Peyer's patch (tissue), 4 donors: ENCODE measurements around the gene MRPL33. TPM values are rescaled to one million over a fixed set of nuclear protein-coding genes. Genes with fewer than 3 reads are reported as not detected.

Experiments
- DNase-seq, 3 donors: peaks; one replicate each; pipeline ENCODE4 v3.0.0-alpha.2; 2017 to 2019
- H3K27ac ChIP-seq, 4 donors: fragments of 200-600 bp; sonication (generic); one replicate each; pipeline ENCODE4 v1.5.1; 2016 to 2019
- H3K27me3 ChIP-seq, 2 donors: fragments of 200-600 bp; sonication (generic); one replicate each; pipeline ENCODE4 v1.5.1; 2019
- H3K36me3 ChIP-seq, 3 donors: fragments of 200-600 bp; sonication (generic); one replicate each; pipeline ENCODE4 v1.5.1; 2016 to 2019
- H3K4me1 ChIP-seq, 4 donors: fragments of 200-600 bp; sonication (generic); one replicate each; pipeline ENCODE4 v1.5.1; 2016 to 2019
- H3K4me3 ChIP-seq, 4 donors: fragments of 200-600 bp; sonication (generic); 1 replicate in 3 of 4; 2 replicates in 1 of 4; pipeline ENCODE4 v1.5.1; 2016 to 2019; ENCODE audit warnings: mild to moderate bottlenecking in 1 of 4
- H3K9me3 ChIP-seq, 4 donors: fragments of 200-600 bp; sonication (generic); one replicate each; pipeline ENCODE4 v1.5.1; 2016 to 2019; ENCODE audit warnings: mild to moderate bottlenecking in 1 of 4
- CTCF ChIP-seq, 6 experiments: fragments of 450-650 bp in 4 of 6; fragments of 200-600 bp in 2 of 6; sonication (generic) in 1 of 6; IDR thresholded peaks; one replicate each; pipeline ENCODE4 v1.5.1; 2017 to 2019; ENCODE audit warnings: antibody characterized with exemption in 6 of 6, mild to moderate bottlenecking in 3 of 6, moderate library complexity in 1 of 6
- POLR2A ChIP-seq, 2 donors: fragments of 450-650 bp; IDR thresholded peaks; one replicate each; pipeline ENCODE4 v1.5.1; 2017; ENCODE audit warnings: antibody characterized with exemption in 2 of 2, mild to moderate bottlenecking in 2 of 2, moderate library complexity in 2 of 2
- total RNA-seq, 4 donors: library from RNA; depleted of rRNA; stranded (reverse); fragments of >200 nt; gene quantifications; one replicate each; pipeline ENCODE4 v1.1.0, GENCODE V29; 2016

Gene MRPL33
- total RNA-seq, 4 donors from 2014 or later, result 25.6 to 67.1 (median 37.8) TPM

- Histone ChIP-seq H3K27ac (peak overlapping the region in 2 of 4 donors; percentile 72), H3K36me3 (no peaks in the 10 kb centered on the region), H3K4me3 (no peak overlapping the region), H3K4me1 (peaks cover 3 to 17% (median 6%) of the 10 kb centered on the region in 4 donors), H3K27me3 (no peaks in the 10 kb centered on the region), H3K9me3 (no peaks in the 10 kb centered on the region)
- no peak for DNase-seq
- TF ChIP-seq POLR2A (IDR thresholded peaks at IDR 0.05) (no peak), CTCF (IDR thresholded peaks at IDR 0.05) (no peak)
Measured at GRCh38 chr2:27736890-27737204, 34.7 kb upstream of the MRPL33 start.

- Histone ChIP-seq H3K27ac (peak overlapping the region in 2 of 4 donors; percentile 38 to 72), H3K36me3 (no peaks in the 10 kb centered on the region), H3K9me3 (no peaks in the 10 kb centered on the region), H3K4me3 (no peak overlapping the region), H3K4me1 (peaks cover 3 to 17% (median 6%) of the 10 kb centered on the region in 4 donors), H3K27me3 (no peaks in the 10 kb centered on the region)
- peak in 2 of 3 donors; percentile 60 to 65 for DNase-seq
- TF ChIP-seq POLR2A (IDR thresholded peaks at IDR 0.05) (no peak), CTCF (IDR thresholded peaks at IDR 0.05) (peak in 3 of 6 experiments; percentile 6 to 35 (median 29))
Measured at GRCh38 chr2:27737676-27738348, 33.7 kb upstream of the MRPL33 start.

GRCh38 chr2:27738349-27739057 lies 33.0 kb upstream of the MRPL33 start:
- Histone ChIP-seq H3K36me3 (no peaks in the 10 kb centered on the region), H3K9me3 (no peaks in the 10 kb centered on the region), H3K27ac (peak overlapping the region in 2 of 4 donors; percentile 38 to 72), H3K4me3 (no peak overlapping the region), H3K4me1 (peaks cover 3 to 17% (median 6%) of the 10 kb centered on the region in 4 donors), H3K27me3 (no peaks in the 10 kb centered on the region)
- TF ChIP-seq POLR2A (IDR thresholded peaks at IDR 0.05) (no peak), CTCF (IDR thresholded peaks at IDR 0.05) (no peak)
- DNase-seq, result no peak

GRCh38 chr2:27739058-27739373 lies 32.5 kb upstream of the MRPL33 start:
- TF ChIP-seq CTCF (IDR thresholded peaks at IDR 0.05) (no peak), POLR2A (IDR thresholded peaks at IDR 0.05) (no peak)
- Histone ChIP-seq H3K27me3 (no peaks in the 10 kb centered on the region), H3K9me3 (no peaks in the 10 kb centered on the region), H3K4me3 (no peak overlapping the region), H3K27ac (no peak overlapping the region), H3K36me3 (no peaks in the 10 kb centered on the region), H3K4me1 (peaks cover 3 to 17% (median 6%) of the 10 kb centered on the region in 4 donors)
- DNase-seq, result no peak

GRCh38 chr2:27741673-27742072 lies 29.8 kb upstream of the MRPL33 start:
- DNase-seq, result no peak
- H3K4me1 ChIP-seq, result peaks cover 0 to 6% (median 4%) of the 10 kb centered on the region in 4 donors
- TF ChIP-seq POLR2A (IDR thresholded peaks at IDR 0.05) (no peak), CTCF (IDR thresholded peaks at IDR 0.05) (no peak)

More at GRCh38 chr2:27741673-27742072, 29.8 kb upstream of the MRPL33 start:
- no peaks in the 10 kb centered on the region for H3K27me3 ChIP-seq
- H3K36me3 ChIP-seq, result no peaks in the 10 kb centered on the region
- no peak overlapping the region for H3K27ac ChIP-seq
- H3K4me3 ChIP-seq, result no peak overlapping the region
- no peaks in the 10 kb centered on the region for H3K9me3 ChIP-seq
